ENCODE measurements around the gene SPAG16.

DNA sequence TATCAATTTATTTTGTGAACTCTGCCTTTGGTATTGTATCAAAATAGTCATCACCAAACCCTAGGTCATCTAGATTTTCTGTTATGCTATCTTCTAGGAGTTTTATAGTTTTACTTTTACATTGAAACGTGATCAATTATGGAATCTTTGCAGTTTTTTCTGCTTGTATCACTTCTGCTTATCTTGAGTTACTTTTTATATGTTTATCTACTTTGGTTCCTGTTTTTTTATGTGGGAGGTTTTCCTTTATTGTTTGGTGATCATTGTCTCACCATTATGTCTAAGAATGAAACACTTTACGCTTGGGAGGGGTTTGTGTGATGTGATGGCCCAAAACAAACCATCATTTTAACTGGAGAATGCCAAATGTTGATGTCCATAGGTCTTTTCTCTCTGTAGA, 261.2 kb downstream of the SPAG16 start:
- TF ChIP-seq EZH2 (IDR thresholded peaks at IDR 0.05; ENCODE audit: insufficient read depth, poor library complexity, severe bottlenecking), result no peak
- no peak for TF ChIP-seq EZH2phosphoT487 (IDR thresholded peaks at IDR 0.05; ENCODE audit: insufficient read depth, low read depth)

Data from GM23248 (cell line).